ENCODE measurements around the gene ATRIP. TPM values are rescaled to one million over a fixed set of nuclear protein-coding genes. Genes with fewer than 3 reads are reported as not detected.
A peak's percentile ranks its signal among the peaks of the same experiment; 100 is the strongest.
"Not testable (repeated sequence)": the region's sequence is repeated elsewhere in the genome, so short reads cannot be mapped to it uniquely, and the experiment has no call there.

ATRIP gene
- total RNA-seq, result 6.3 TPM

- peak; percentile 96 for ATAC-seq
Measured at GRCh38 chr3:48446425-48447193, at the start of gene ATRIP. Gene ATRIP (plus strand): TSS chr3:48446737. CDS start chr3:48446846, 109 bp downstream.

GRCh38 chr3:48397767-48398681, 48.5 kb upstream of the ATRIP start:
- peak; percentile 5 for ATAC-seq

- no peak for ATAC-seq
Measured at GRCh38 chr3:48398701-48399386, 47.7 kb upstream of the ATRIP start.

- ATAC-seq, result peak; percentile 69
Measured at GRCh38 chr3:48399387-48400172, 47.0 kb upstream of the ATRIP start.

GRCh38 chr3:48400824-48401433, 45.6 kb upstream of the ATRIP start:
- peak; percentile 39 for ATAC-seq

GRCh38 chr3:48401434-48401901, 45.1 kb upstream of the ATRIP start:
- ATAC-seq, result not testable (repeated sequence)

- peak; percentile 75 for ATAC-seq
Measured at GRCh38 chr3:48402281-48402732, 44.2 kb upstream of the ATRIP start.

- ATAC-seq, result no peak
Measured at GRCh38 chr3:48402907-48403306, 43.6 kb upstream of the ATRIP start.

GRCh38 chr3:48403533-48404439, 42.8 kb upstream of the ATRIP start:
- ATAC-seq, result no peak

GRCh38 chr3:48404440-48405342, 41.8 kb upstream of the ATRIP start:
- ATAC-seq, result no peak

- ATAC-seq, result peak; percentile 26
Measured at GRCh38 chr3:48405343-48405881, 41.1 kb upstream of the ATRIP start.

- no peak for ATAC-seq
Measured at GRCh38 chr3:48405971-48406370, 40.6 kb upstream of the ATRIP start.

- ATAC-seq, result no peak
Measured at GRCh38 chr3:48406443-48407431, 39.8 kb upstream of the ATRIP start.

- no peak for ATAC-seq
Measured at GRCh38 chr3:48407542-48408099, 38.9 kb upstream of the ATRIP start.

GRCh38 chr3:48408823-48409281, 37.7 kb upstream of the ATRIP start:
- no peak for ATAC-seq

GRCh38 chr3:48409291-48410201, 37.0 kb upstream of the ATRIP start:
- ATAC-seq, result no peak
